Right lobe of liver (tissue), 4 donors: ENCODE results near the gene MPL.

ENCODE experiments used
- POLR2A ChIP-seq: fragments of 450-650 bp; IDR thresholded peaks from one replicate; pipeline ENCODE4 v1.6.1; 2017; ENCODE audit warnings: antibody characterized with exemption, mild to moderate bottlenecking
- TF ChIP-seq, protein P1 (sequence below), 4 donors: fragments of 200-600 bp in 3 of 4; fragments of 450-650 bp in 1 of 4; IDR thresholded peaks; one replicate each; pipeline versions ENCODE4 v1.5.1 to v1.8.0; 2016 to 2022; ENCODE audit warnings: antibody characterized with exemption in 4 of 4, mild to moderate bottlenecking in 2 of 4
- donor health status: DM: no; HTN: no; CAD: no.
- donor health status: DM: no; HTN: no; CAD: no.
- donor health status: DM: no; HTN: yes; CAD: no.

- TF ChIP-seq, protein P1, sequence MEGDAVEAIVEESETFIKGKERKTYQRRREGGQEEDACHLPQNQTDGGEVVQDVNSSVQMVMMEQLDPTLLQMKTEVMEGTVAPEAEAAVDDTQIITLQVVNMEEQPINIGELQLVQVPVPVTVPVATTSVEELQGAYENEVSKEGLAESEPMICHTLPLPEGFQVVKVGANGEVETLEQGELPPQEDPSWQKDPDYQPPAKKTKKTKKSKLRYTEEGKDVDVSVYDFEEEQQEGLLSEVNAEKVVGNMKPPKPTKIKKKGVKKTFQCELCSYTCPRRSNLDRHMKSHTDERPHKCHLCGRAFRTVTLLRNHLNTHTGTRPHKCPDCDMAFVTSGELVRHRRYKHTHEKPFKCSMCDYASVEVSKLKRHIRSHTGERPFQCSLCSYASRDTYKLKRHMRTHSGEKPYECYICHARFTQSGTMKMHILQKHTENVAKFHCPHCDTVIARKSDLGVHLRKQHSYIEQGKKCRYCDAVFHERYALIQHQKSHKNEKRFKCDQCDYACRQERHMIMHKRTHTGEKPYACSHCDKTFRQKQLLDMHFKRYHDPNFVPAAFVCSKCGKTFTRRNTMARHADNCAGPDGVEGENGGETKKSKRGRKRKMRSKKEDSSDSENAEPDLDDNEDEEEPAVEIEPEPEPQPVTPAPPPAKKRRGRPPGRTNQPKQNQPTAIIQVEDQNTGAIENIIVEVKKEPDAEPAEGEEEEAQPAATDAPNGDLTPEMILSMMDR (IDR thresholded peaks at IDR 0.05) = no peak
- no peak for TF ChIP-seq POLR2A
Measured at GRCh38 chr1:43363935-43364525, 26.4 kb downstream of the MPL start.
